Measurements from ENCODE around the gene C6orf136.
"Not testable (repeated sequence)": the region's sequence is repeated elsewhere in the genome, so short reads cannot be mapped to it uniquely, and the experiment has no call there.

The C6orf136 gene

DNA sequence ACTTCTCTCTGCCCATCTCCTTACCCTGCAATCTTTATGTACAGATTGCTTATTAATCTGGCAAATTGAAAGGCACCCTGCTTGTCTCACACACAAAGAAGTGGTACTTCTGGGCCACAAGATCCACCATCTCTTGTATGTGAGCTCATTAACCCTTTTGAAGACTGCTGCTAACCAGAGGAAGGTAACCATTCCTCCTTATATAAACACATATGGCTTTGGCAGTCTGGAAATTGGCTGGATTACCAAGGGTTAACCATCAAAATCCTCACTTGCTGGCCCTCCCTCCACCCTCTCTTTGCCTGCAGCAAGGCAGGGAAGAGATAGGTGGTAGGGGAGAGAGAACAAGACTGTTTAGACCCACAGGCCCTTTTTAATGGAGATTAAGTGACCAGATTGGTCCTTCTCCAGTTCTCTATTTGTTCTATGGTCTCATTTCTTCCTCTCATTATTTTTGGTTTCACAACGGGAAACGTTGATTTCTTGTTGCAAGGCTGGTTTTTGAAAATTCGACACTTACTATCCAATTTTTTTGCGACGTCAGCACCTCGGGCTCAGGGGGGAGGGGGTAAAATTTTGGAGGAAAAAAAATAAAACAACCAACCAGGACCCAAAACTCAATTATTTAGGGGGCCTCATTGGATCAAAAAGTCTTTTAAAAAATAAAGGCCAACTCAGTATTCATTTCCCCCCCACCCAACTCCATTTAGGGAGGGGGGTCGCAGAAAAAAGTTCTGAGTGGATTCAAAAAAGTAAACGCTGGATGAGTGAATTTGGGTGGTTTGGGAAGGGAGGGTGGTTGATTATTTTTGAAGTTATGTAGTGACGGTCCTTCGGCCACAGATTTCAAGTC, 30.7 kb upstream of the C6orf136 start:
- DNase-seq: peak; percentile 49

- peak; percentile 100 for DNase-seq
Measured at GRCh38 chr6:30616811-30617564, 29.9 kb upstream of the C6orf136 start, which contains the start of gene PPP1R10. Gene PPP1R10 (minus strand): TSS chr6:30617243. CDS start chr6:30609944, 7,299 bp downstream.

DNA sequence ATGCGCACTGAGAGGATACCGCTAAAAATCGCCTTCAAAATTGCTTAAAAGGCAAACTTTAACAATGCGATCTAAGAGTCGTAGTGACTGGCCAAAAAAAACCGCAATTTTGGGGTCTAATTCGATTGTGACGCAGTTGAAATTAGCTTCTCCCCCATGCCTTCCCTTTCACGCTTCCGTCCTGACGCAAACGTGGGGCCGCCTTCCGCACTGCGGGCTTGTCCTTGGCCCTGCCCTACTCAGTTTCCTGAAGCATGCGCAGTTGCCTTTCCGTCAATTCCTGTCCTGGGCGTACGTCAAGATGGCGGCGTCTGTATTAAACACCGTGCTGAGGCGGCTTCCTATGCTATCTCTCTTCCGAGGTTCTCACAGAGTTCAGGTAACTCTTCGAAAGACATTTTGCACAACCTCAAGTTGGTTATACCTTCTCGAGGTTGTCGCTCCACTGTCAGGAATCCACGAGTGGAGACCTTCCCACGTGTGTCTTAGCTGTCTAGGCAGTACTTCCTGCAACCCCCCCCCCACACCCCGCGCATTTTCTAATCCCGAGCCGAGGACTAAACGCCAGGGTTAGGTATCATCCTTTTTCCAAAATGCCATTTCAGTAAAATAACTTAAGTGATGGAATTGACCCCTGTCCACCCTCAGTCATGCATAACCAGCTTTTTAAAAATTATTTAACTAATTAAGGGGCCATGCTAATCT, 29.2 kb upstream of the C6orf136 start, which contains the start of gene MRPS18B:
MRPS18B (plus strand) TSS at position 276 of the 705 bp plus-strand sequence; CDS start at position 302, 26 bp downstream.
- peak; percentile 99 for DNase-seq

- DNase-seq: no peak
Measured at GRCh38 chr6:30618270-30618797, 28.6 kb upstream of the C6orf136 start.

DNA sequence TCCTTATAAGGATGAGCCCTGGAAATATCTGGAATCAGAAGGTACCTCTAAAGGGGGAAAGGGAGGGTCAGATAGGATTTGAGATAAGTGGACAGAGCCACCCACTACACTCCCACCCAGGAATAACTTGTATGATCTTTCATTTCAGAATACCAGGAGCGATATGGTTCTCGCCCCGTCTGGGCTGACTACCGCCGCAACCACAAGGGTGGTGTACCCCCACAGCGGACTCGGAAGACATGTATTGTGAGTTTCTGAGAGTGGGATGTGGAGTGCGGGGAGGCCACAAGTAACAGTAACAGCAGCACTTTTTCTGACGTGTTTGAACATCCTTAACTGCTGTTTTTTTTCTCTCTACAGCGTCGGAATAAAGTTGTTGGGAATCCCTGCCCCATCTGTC, 27.4 kb upstream of the C6orf136 start:
- DNase-seq: no peak

DNA sequence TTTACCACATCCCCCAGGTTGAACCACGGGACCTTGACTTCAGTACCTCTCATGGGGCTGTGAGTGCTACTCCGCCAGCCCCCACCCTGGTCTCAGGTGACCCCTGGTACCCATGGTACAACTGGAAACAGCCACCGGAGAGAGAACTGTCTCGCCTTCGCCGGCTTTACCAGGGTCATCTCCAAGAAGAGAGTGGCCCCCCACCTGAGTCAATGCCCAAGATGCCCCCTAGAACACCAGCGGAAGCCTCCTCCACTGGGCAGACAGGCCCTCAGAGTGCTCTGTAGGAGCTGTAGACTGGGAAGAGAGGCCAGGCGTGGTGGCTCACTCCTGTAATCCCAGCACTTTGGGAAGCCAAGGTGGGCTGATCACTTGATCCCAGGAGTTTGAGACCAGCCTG, 21.4 kb upstream of the C6orf136 start:
- DNase-seq: no peak

DNA sequence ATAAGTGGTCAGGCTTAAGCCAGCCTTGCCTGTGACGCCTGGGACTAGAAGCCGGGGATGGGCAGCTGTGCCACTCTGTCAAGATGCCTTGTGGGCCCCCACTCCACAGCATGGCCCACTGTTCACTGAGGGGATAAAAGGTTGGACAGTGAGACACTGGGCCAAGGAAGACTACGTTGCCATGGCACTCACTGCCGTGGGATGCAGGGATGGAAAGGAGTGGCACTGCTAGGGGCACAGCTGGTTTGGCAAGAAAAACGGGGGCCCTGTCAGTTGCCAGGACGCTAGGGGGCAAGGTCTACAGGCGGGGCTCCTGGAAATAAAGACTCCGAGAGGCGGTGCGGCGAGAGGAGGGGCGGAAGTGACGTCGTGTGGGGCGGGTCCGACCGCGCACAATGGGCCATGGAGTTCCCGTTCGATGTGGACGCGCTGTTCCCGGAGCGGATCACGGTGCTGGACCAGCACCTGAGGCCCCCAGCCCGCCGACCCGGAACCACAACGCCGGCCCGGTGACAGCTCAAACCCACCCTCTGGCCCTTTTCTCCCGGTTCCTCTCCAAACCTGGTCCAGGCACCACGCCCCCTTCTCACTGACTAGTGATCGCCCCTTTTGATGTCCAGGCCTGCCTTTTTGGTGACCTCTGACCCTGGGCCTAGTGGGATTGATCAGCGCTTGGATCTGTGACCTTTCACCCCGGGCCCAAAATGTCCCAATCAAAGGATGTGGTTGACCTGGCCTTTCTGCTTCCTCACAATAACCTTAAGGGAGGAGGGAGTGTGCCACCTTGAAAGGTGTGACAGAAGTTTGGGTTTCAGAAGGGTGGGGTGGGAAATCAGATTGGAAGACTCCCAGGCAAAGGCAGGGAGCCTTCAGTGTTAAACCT, 20.2 kb upstream of the C6orf136 start, which contains the start of gene ATAT1:
ATAT1 (plus strand) TSS at position 391 of the 883 bp plus-strand sequence.
- peak; percentile 86 for DNase-seq

DNA sequence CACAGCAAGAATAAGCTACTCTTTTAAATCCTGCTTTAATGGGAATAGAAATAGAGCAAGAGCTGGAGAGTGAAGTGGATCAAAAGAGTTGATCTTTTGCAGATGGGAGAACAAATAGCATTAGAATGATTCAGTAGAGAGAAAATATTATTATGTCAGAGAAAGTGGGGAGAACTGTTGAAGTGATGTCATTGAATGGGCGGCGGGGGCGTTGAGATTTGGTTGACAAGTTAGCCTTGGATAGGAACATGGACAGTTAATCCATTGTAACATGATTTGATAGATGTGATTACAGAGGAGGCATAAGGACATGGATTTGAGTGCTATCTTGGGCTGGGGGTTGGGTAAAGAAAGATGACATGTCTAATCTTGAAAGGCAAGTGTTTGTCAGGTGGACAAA, 11.1 kb upstream of the C6orf136 start:
- no peak for DNase-seq

GRCh38 chr6:30640481-30640880, 6.5 kb upstream of the C6orf136 start:
- DNase-seq: peak; percentile 6

DNA sequence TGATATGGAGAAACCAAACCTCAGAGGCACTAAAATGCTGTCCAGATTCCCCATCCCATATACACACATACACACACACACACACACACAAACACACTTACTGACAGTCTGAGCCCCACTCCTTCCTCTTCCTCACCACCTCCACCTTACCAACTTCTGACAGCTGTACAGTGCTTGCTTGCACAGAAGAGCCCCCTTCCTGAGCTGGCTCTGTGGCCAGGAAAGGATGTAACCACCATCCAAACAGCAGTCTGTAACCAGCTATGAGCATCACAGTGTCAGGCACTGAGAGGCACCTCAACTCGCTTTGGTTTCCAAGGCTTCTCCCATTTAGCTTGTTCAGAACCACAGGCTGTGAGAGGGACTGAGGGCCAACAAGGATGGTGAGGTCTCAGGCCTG, 5.9 kb upstream of the C6orf136 start:
- DNase-seq: no peak

DNA sequence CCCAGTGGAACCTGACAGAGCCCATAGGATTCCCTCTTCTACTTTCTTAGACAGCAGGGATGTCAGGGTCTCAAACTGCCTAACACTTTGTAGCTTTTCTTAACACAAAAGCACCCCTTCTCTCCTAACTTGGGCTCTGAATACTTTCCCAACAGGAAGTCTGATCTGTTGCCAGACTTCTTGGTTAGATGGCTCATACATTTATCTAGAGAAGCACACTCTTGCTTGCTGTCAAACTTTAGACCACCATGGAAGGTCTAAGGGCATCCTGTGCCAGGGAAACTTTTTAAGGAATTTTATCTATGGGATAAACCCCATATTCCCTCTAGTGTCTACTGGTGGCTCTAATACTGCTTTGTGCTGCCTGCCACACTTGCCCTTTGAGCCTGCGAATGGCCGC, 3.3 kb upstream of the C6orf136 start:
- no peak for DNase-seq

DNA sequence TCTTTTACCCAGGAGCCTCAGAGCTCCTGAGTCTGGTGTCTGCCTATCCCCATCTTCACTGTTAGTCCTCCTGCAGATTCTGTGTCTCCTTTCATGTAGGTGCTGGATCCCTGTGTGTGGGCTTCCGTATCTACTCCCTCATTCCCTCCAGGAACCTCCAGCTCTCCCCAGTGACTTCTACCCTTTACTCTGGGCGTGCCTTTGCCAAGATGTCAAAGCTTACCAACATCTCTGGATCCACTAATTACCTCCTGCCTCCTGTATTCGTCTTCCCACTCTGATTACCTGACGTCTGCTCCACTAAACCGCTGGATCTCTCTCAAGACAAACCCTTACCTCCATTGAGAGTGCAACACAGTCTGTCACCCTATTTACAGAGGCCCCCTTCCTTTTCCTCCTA, 2.2 kb upstream of the C6orf136 start:
- no peak for DNase-seq

DNA sequence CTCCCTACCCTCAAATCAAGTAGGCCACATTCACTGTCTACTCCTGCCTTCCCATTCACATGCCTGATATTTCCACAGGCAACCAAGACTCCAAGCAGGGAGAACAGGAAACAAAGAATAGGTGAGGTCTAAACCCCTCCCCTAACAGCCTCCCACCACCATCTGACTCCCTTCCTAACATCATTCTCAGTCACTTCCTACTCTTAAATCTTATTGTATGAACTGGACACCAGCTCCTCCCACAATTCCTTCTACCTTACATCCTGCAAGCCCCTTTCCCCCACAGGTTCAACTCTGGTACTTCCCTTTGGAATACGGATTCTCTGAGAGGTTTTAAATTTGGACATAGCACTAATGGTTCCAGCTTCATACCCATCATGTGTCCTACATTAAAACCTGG, 944 bp upstream of the C6orf136 start:
- no peak for DNase-seq

DNA sequence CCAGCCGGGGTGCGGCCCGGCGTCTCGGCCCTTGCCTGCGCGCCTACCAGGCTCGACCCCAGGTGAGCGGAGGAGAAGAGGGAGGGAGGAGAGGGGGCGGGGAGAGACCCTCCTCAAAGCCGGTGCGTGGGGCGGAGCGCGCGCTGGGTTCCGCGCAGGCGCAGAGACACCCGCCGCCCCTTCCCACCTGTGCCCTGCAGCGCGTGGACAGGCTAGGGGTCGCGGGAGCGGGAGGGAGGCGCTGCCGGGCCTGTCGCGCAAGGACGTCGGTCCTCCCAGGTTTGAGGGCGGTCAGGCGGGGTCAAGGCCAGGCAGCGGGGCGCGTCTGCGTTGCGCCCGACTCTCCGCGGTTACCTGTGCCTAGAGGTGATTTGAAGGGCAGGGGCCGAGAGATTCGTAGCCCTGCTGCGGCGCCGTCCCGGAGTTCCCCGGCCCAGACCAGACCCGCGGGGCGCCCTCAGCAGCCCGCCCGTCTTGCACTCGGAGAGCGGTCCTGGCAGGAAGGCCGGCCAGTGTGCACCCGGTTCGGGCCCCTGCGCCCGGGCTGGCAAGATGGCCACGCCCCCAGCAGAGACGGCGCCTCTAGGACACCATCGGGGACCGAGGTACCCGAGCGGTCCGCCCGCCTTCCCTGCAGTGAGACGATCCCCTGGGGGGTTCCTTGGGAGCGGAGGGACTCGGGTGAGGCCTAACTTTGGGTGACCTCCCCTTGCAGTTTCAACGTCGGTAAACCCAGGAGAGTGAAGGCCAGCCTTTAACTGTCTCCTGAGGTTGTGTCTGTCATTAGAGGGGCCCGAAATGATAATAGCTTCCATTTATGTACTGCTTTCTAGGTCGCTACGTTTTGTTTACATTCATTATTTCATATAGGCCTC, 546 bp downstream of the C6orf136 start:
- DNase-seq: peak; percentile 76

DNA sequence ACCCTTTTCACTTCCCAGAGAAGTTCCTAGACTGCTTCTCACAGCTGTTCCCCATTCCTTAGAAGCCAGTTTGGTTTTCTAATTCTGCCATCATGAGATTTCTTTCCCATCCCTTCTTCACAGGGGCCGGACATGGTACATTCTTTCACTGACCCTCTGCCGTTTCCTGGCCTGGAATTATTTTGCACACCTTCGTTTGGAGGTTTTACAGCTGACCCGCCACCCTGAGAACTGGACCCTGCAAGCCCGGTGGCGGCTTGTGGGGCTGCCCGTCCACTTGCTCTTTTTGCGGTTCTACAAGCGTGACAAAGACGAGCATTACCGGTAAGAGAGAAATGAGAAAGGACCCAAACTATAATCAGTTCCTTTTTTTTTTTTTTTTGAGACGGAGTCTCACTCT, 4.2 kb downstream of the C6orf136 start:
- DNase-seq: no peak

DNA sequence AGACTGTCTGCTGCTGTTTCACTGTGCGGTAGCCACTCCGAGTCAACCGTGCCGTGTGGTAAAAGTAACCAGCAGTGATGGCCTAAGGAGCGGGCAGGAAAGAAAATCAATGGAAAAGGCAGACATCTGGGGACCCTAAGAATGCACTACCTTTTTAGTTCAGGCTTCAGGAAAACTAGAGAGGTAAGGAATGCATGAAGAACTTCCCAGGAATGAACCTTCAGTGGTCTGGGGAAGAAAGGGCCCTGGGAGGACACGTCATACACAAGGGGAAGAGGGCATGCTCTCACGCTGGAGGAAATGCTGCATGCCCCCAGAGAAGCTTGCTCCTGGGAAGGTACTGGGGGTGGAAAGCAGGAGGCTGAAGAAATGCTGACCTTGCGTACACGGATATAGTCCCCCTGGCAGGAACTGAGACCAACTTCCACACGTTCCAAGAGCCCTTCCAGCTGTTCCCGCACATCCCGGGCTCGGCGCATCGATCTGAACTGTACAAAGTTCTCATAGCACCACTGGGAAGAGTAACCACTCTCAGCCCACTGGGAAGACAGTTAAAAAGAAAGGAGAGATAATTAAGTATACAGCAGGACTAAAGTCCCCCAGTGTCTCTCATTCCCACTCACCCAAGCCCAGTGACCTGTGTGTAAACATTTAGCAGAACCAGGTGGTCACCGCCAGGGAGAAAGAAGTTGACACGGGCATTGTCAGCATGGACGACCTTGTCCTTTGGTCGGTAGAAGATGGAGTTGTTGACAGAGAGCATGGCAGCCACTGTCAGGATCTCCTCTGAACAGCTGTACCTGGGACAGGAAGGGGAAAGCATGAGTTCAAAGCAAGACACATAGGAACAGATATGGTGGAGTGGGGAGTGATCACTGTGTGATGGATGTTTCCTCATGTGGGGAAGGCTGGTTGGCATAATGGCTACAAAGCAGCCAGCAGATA, 8.1 kb downstream of the C6orf136 start:
- no peak for DNase-seq

DNA sequence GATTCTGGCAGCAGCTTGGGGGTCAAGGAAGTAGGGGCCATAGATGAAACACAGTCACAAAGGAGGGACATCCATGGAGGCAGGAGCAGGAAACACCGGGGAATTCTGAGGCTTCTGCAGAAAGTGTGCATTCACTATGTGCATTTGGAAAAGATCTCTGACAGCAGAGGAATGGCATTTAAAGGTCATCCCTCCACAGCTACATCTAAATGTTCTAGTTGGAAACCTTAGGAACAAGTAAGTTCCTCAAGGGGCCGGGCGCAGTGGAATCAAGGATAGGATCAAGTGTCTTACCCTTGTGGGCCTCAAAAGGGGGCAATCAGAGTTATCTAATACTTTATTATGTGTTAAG, 8.8 kb downstream of the C6orf136 start:
- DNase-seq: no peak

DNA sequence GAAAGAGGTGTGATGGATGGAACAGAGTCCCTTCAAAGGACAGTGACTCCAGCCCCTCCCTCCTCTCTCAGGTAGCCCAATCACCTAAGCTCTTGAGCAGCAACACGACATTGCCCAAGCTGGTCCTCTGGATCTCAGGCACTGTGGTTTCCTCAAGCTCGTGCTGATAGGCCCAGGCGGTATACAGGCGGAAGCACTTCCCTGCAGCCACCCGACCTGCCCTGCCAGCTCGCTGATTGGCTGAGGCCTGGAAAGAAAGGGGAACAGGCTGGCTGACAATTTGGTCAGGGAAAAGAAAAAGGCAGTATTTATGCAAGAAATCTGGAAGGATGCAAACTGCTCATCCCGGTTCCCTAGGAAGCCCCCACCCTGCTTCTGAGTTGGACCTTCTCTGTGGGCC, 9.6 kb downstream of the C6orf136 start:
- DNase-seq: peak; percentile 76

DNA sequence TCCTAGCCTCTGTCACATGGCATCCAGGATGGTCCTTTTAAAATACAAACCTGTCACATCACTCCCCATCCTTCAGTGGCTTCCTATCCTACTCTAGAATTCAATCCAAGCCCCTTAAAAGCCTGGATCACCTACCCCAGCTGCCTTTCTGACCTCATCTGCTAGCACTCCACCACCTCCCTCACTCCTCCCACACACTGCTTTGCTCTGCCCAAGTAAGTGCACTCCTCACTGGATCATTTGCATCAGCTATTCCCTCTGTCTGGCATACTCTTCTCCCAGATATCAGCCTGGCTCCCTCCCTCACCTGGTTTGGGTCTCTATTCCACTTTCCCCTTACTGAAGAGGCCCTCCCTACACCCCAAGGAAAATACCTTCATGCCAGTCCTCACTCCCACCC, 10.5 kb downstream of the C6orf136 start:
- DNase-seq: no peak

DNA sequence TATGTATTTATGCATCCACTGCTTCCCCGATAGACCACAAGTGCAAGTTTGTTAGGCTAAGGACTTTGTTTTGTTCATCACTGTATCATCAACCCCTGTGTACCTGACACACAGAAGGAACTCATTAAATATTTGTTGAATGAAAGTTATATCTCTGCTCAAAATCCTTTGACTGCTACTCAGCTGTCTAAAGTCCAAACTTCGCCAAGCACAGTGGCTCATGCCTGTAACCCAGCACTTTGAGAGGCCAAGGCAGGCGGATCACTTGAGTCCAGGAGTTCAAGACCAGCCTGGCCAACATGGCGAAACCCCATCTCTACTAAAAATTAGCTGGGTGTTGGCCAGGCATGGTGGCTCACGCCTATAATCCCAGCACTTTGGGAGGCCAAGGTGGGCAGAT, 11.0 kb downstream of the C6orf136 start:
- not testable (repeated sequence) for DNase-seq
